GM12801 (cell line): ENCODE results near the gene CXorf51A.
"Not testable (repeated sequence)": the region's sequence is repeated elsewhere in the genome, so short reads cannot be mapped to it uniquely, and the experiment has no call there.

ENCODE experiments used
- CTCF ChIP-seq: IDR thresholded peaks from one replicate; pipeline ENCODE4 v1.5.1; 2011; ENCODE audit warnings: control low read depth; ENCODE audit not compliant: insufficient read length; ENCODE audit errors: extremely low read depth

The CXorf51A gene

GRCh38 chrX:146814644-146815043 lies at the start of gene CXorf51A:
CXorf51A (minus strand) TSS chrX:146814744; CDS start chrX:146814723, 21 bp downstream.
- TF ChIP-seq CTCF, result not testable (repeated sequence)

- no peak for TF ChIP-seq CTCF
Observed at GRCh38 chrX:146863566-146863965, 49.0 kb upstream of the CXorf51A start.

GRCh38 chrX:146854281-146854680 lies 39.7 kb upstream of the CXorf51A start:
- no peak for TF ChIP-seq CTCF

GRCh38 chrX:146831994-146832393 lies 17.4 kb upstream of the CXorf51A start:
- no peak for TF ChIP-seq CTCF

GRCh38 chrX:146809471-146809870 lies 5.1 kb downstream of the CXorf51A start, which contains the start of gene CXorf51B:
CXorf51B (plus strand) TSS chrX:146809771; CDS start chrX:146809792, 21 bp downstream.
- not testable (repeated sequence) for TF ChIP-seq CTCF
